AG09309 (cell line): ENCODE measurements around the gene GPD2.
"Not testable (repeated sequence)": the region's sequence is repeated elsewhere in the genome, so short reads cannot be mapped to it uniquely, and the experiment has no call there.

ENCODE experiments used
- DNase-seq: peaks from one replicate; pipeline ENCODE4 v3.0.0-alpha.2; 2010; ENCODE audit warnings: low read depth
- H3K4me3 ChIP-seq: 2 replicates; pipeline ENCODE4 v1.5.1; 2011; ENCODE audit warnings: mild to moderate bottlenecking, low read depth, low read length, moderate library complexity; ENCODE audit not compliant: control insufficient read depth
- CTCF ChIP-seq: IDR thresholded peaks from 2 replicates; pipeline ENCODE4 v1.5.1; 2011; ENCODE audit warnings: mild to moderate bottlenecking, low read depth, low read length, inconsistent platforms; ENCODE audit not compliant: insufficient read depth, control insufficient read depth; ENCODE audit errors: missing control alignments

GPD2 gene

GRCh38 chr2:156489750-156490465 lies 53.7 kb downstream of the GPD2 start:
- no peak for DNase-seq
- no peak for TF ChIP-seq CTCF
- no peak overlapping the region for H3K4me3 ChIP-seq

GRCh38 chr2:156490466-156490840 lies 54.3 kb downstream of the GPD2 start:
- no peak for TF ChIP-seq CTCF
- H3K4me3 ChIP-seq: no peak overlapping the region
- no peak for DNase-seq

GRCh38 chr2:156491176-156491575 lies 55.0 kb downstream of the GPD2 start:
- no peak for TF ChIP-seq CTCF
- DNase-seq: no peak
- no peak overlapping the region for H3K4me3 ChIP-seq

GRCh38 chr2:156492979-156493378 lies 56.8 kb downstream of the GPD2 start:
- no peak for TF ChIP-seq CTCF
- H3K4me3 ChIP-seq: no peak overlapping the region
- no peak for DNase-seq

GRCh38 chr2:156495998-156496397 lies 59.8 kb downstream of the GPD2 start:
- not testable (repeated sequence) for DNase-seq, H3K4me3 ChIP-seq

GRCh38 chr2:156505696-156506095 lies 69.5 kb downstream of the GPD2 start:
- TF ChIP-seq CTCF: no peak
- no peak for DNase-seq
- no peak overlapping the region for H3K4me3 ChIP-seq

- no peak overlapping the region for H3K4me3 ChIP-seq
- TF ChIP-seq CTCF: no peak
- DNase-seq: no peak
Measured at GRCh38 chr2:156511122-156511521, 74.9 kb downstream of the GPD2 start.
